Endothelial cell of umbilical vein (primary cell): ENCODE data around the gene PLXNA1. TPM values are rescaled to one million over a fixed set of nuclear protein-coding genes. Genes with fewer than 3 reads are reported as not detected.
A peak's percentile ranks its signal among the peaks of the same experiment; 100 is the strongest.

Experiments
- BruUV-seq: library from RNA; stranded (reverse); fragments of 400-500 nt; replicated peaks from 2 replicates; lab custom pipeline; 2021; lab: Mats Ljungman, UMichigan
- CTCF ChIA-PET: fragments of 300-600, 350-600 bp; sonication (Branson Sonifier 250); formaldehyde crosslinking; loops from one replicate; lab custom pipeline; 2021; ENCODE audit warnings: antibody characterized with exemption, inconsistent platforms; lab: Charles Lee
- POLR2A ChIA-PET: fragments of 300-600, 350-600 bp; sonication (Branson Sonifier 250); formaldehyde crosslinking; loops from one replicate; lab custom pipeline; 2021; ENCODE audit warnings: antibody characterized with exemption, inconsistent platforms; lab: Charles Lee
- DNase-seq: peaks from one replicate; pipeline ENCODE4 v3.0.0-alpha.2; 2011; ENCODE audit warnings: low read depth, low spot score
- FAIRE-seq: peaks from 2 replicates; lab custom pipeline; 2011; peaks lifted over from hg19 to GRCh38; lab: Jason Lieb, UNC
- H2AFZ ChIP-seq: 2 replicates; pipeline ENCODE4 v1.6.0; 2012; ENCODE audit warnings: low read depth, low read length, control low read depth, inconsistent platforms
- H3K27ac ChIP-seq: 2 replicates; pipeline ENCODE4 v1.5.1; 2011; ENCODE audit warnings: low read depth, mild to moderate bottlenecking, control low read depth, low read length, moderate library complexity; ENCODE audit not compliant: insufficient read depth
- H3K27me3 ChIP-seq, 2 experiments: 2 replicates each; pipeline versions ENCODE4 v1.6.0 to v1.6.1; 2011; ENCODE audit warnings: low read length in 2 of 2, mixed read lengths in 1 of 2; ENCODE audit not compliant: control insufficient read depth in 2 of 2, insufficient read depth in 2 of 2
- H3K36me3 ChIP-seq, 2 experiments: 2 replicates in 1 of 2; 3 replicates in 1 of 2; pipeline ENCODE4 v1.5.1; 2011; ENCODE audit warnings: low read length in 2 of 2, mild to moderate bottlenecking in 1 of 2, moderate library complexity in 1 of 2; ENCODE audit not compliant: control insufficient read depth in 2 of 2, insufficient read depth in 2 of 2; ENCODE audit errors: extremely low read depth in 1 of 2
- H3K4me1 ChIP-seq: 3 replicates; pipeline ENCODE4 v1.5.1; 2011; ENCODE audit warnings: mild to moderate bottlenecking, low read length; ENCODE audit not compliant: control insufficient read depth, insufficient read depth; ENCODE audit errors: extremely low read depth
- H3K4me2 ChIP-seq: 2 replicates; pipeline ENCODE4 v1.6.1; 2011; ENCODE audit warnings: low read length, control low read depth, mixed read lengths; ENCODE audit not compliant: insufficient read depth
- H3K4me3 ChIP-seq, 3 experiments: fragments of 200-600 bp in 1 of 3; sonication (generic), shearing (Covaris generic) in 1 of 3; replicated peaks in 1 of 3; 2 replicates each; pipeline ENCODE4 v1.5.1; 2011 to 2016; ENCODE audit warnings: control low read depth in 3 of 3, low read length in 3 of 3, mild to moderate bottlenecking in 2 of 3, inconsistent platforms in 1 of 3, low read depth in 1 of 3, moderate library complexity in 1 of 3; ENCODE audit not compliant: insufficient read depth in 1 of 3
- H3K79me2 ChIP-seq: 2 replicates; pipeline ENCODE4 v1.6.0; 2012; ENCODE audit warnings: low read length, inconsistent platforms; ENCODE audit not compliant: control insufficient read depth, insufficient read depth
- H3K9ac ChIP-seq: replicated peaks from 2 replicates; pipeline ENCODE3; 2011; ENCODE audit warnings: low read length, control low read depth; ENCODE audit not compliant: insufficient read depth; ENCODE audit errors: extremely low read depth
- H3K9me1 ChIP-seq: replicated peaks from 3 replicates; pipeline ENCODE4 v1.6.0; 2011; ENCODE audit warnings: mild to moderate bottlenecking, low read length; ENCODE audit not compliant: control insufficient read depth, insufficient read depth; ENCODE audit errors: extremely low read depth
- H3K9me3 ChIP-seq: replicated peaks from 2 replicates; pipeline ENCODE4 v1.5.1; 2012; ENCODE audit warnings: low read length, inconsistent platforms; ENCODE audit not compliant: control insufficient read depth, insufficient read depth
- H4K20me1 ChIP-seq: replicated peaks from 2 replicates; pipeline ENCODE3; 2011; ENCODE audit warnings: mild to moderate bottlenecking, low read length; ENCODE audit not compliant: control insufficient read depth, insufficient read depth; ENCODE audit errors: extremely low read depth
- EZH2 ChIP-seq: IDR thresholded peaks from 2 replicates; pipeline ENCODE4 v1.6.1; 2012; ENCODE audit warnings: borderline replicate concordance, low read depth, mild to moderate bottlenecking, moderate library complexity, low read length, inconsistent platforms; ENCODE audit not compliant: severe bottlenecking
- FOS ChIP-seq: IDR thresholded peaks from 2 replicates; pipeline ENCODE4 v1.6.1; 2011; ENCODE audit warnings: mild to moderate bottlenecking, low read length, moderate library complexity, borderline replicate concordance; ENCODE audit not compliant: insufficient read depth
- GATA2 ChIP-seq: IDR thresholded peaks from 2 replicates; pipeline ENCODE4 v1.7.0; 2011; ENCODE audit warnings: low read depth, mild to moderate bottlenecking, moderate library complexity, mixed read lengths, low read length; ENCODE audit not compliant: insufficient read length, insufficient read depth
- JUN ChIP-seq: IDR thresholded peaks from 2 replicates; pipeline ENCODE4 v1.6.1; 2011; ENCODE audit warnings: borderline replicate concordance, low read depth; ENCODE audit not compliant: insufficient read length, insufficient read depth
- MYC ChIP-seq: IDR thresholded peaks from one replicate; pipeline ENCODE4 v1.6.1; 2011; ENCODE audit warnings: mild to moderate bottlenecking, low read depth, low read length
- POLR2A ChIP-seq: IDR thresholded peaks from 2 replicates; pipeline ENCODE4 v1.6.1; 2012; ENCODE audit warnings: low read depth, mild to moderate bottlenecking, control low read depth, low read length
- POLR2AphosphoS5 ChIP-seq: IDR thresholded peaks from 2 replicates; pipeline ENCODE4 v1.6.1; 2012; ENCODE audit warnings: low read depth, mild to moderate bottlenecking, control low read depth, low read length, moderate library complexity; ENCODE audit not compliant: insufficient read depth
- dilution Hi-C: fragments of 300-500 bp; cut with MboI; formaldehyde crosslinking; loops from one replicate; pipeline ENCODE4 v1.15.0; 2019; ENCODE audit warnings: low sequenced_read_pairs; ENCODE audit not compliant: extremely low pct_ligation_motif_present
- intact Hi-C: fragments of 100-400 bp; cut with micrococcal nuclease; formaldehyde crosslinking; loops from one replicate; pipeline ENCODE4 v1.10.0; 2022
- polyA plus RNA-seq, 4 experiments: library from polyadenylated mRNA; depleted of rRNA in 3 of 4; stranded (reverse) in 3 of 4; unstranded in 1 of 4; fragments of >200 nt; gene quantifications; 2 replicates each; pipeline versions ENCODE4 v1.2.1 to v1.2.3, GENCODE V29; 2011 to 2012; ENCODE audit warnings: missing spikeins in 1 of 4
- total RNA-seq: library from RNA; stranded (reverse); gene quantifications from 2 replicates; pipeline ENCODE4 v1.2.3, GENCODE V29; 2021
- TF ChIP-seq, protein P1 (sequence below), 2 donors: IDR thresholded peaks; 1 replicate in 1 of 2; 2 replicates in 1 of 2; pipeline ENCODE4 v1.5.1; 2011; ENCODE audit warnings: low read length in 2 of 2, mild to moderate bottlenecking in 2 of 2, moderate library complexity in 2 of 2, control low read depth in 1 of 2, inconsistent platforms in 1 of 2, low read depth in 1 of 2; ENCODE audit not compliant: insufficient read depth in 1 of 2; ENCODE audit errors: extremely low read depth in 1 of 2
- TF ChIP-seq, protein P2 (sequence below): IDR thresholded peaks from 2 replicates; pipeline ENCODE4 v1.6.1; 2011; ENCODE audit not compliant: insufficient read depth, insufficient read length

The PLXNA1 gene
- total and polyA plus RNA-seq, 2 donors (not counting 3 experiments of a cell fraction or from before 2014, with no cell fraction given): 14.1 to 18.4 TPM

DNA sequence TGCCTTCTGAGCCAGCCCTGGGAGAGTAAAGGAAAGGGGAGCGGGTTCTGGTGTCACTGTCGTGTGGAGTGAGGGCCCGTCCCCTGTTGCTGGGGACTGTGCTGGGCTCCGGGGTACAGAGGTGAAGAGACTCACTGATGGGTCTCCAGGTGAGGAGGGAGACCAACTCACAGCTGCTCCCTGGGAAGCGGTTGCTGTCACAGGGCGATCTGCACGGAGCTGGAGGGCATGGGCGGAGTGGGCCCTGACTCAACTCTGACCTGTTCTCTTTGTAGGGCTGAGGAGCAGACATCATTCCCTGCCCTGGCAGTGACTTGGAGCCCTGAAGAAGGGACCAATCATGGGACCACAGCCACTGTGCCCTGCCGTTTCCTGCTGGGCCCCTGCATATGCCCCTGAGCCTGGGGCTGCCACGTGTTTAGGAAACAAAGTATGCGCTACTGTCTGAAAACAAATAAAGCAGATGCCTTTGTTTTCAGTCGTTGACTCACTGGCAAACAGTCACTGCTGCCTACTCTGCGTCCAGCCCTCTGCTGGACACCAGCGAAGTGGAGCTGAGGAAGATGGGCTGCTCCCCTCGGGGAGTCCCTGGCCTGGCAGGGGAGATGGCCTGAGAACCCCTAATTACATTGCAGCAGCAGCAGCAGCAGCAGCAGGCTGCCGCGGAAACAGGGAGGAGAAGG lies 22.9 kb upstream of the PLXNA1 start:
- Histone ChIP-seq H3K4me1 (peaks cover 4% of the 10 kb centered on the region), H3K79me2 (no peaks in the 10 kb centered on the region), H3K4me2 (no peak overlapping the region), H4K20me1 (no peaks in the 10 kb centered on the region), H3K27ac (no peak overlapping the region), H3K9me1 (no peaks in the 10 kb centered on the region), H3K36me3 (no peaks in the 10 kb centered on the region), H3K9me3 (no peaks in the 10 kb centered on the region), H3K27me3 (peaks cover 0 to 1% of the 10 kb centered on the region in 2 experiments), H2AFZ (no peak overlapping the region), H3K4me3 (no peak overlapping the region), H3K9ac (no peak overlapping the region)
- dilution Hi-C loops: no loop called here
- FAIRE-seq (peak; percentile 73), DNase-seq (peak; percentile 62)
- TF ChIP-seq, protein P1, sequence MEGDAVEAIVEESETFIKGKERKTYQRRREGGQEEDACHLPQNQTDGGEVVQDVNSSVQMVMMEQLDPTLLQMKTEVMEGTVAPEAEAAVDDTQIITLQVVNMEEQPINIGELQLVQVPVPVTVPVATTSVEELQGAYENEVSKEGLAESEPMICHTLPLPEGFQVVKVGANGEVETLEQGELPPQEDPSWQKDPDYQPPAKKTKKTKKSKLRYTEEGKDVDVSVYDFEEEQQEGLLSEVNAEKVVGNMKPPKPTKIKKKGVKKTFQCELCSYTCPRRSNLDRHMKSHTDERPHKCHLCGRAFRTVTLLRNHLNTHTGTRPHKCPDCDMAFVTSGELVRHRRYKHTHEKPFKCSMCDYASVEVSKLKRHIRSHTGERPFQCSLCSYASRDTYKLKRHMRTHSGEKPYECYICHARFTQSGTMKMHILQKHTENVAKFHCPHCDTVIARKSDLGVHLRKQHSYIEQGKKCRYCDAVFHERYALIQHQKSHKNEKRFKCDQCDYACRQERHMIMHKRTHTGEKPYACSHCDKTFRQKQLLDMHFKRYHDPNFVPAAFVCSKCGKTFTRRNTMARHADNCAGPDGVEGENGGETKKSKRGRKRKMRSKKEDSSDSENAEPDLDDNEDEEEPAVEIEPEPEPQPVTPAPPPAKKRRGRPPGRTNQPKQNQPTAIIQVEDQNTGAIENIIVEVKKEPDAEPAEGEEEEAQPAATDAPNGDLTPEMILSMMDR (IDR thresholded peaks at IDR 0.05; ENCODE audit: extremely low read depth in 1 of 2, insufficient read depth in 1 of 2, low read depth in 1 of 2, low read length in 2 of 2): peak; percentile 47 to 50
- TF ChIP-seq, protein P2, sequence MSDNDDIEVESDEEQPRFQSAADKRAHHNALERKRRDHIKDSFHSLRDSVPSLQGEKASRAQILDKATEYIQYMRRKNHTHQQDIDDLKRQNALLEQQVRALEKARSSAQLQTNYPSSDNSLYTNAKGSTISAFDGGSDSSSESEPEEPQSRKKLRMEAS: peak; percentile 64
- TF ChIP-seq GATA2: no peak
- TF ChIP-seq EZH2: no peak
- no peak for TF ChIP-seq JUN
- TF ChIP-seq POLR2A: no peak
- no peak for TF ChIP-seq FOS
- no peak for TF ChIP-seq POLR2AphosphoS5
- TF ChIP-seq MYC: peak; percentile 52
- CTCF ChIA-PET: interaction anchor here (0.8 to 2.8 kb wide), 12 partner anchors 9 to 209 kb away, joined by 3 to 19 read pairs (median 4); no protein-coding TSS in a partner anchor
- intact Hi-C loops: loop anchor here (1.0 kb wide), 2 partner anchors 34 to 208 kb away; no protein-coding TSS in a partner anchor
- BruUV-seq: no TSS peak
- POLR2A ChIA-PET: no interaction called here
